Mammary epithelial cell (primary cell): Measurements from ENCODE around the gene CSNK2A2.

ENCODE experiments used
- EZH2 ChIP-seq: IDR thresholded peaks from 2 replicates; pipeline ENCODE4 v1.6.1; 2012; ENCODE audit warnings: low read length, inconsistent platforms, borderline replicate concordance
- TF ChIP-seq, protein P1 (sequence below), 2 donors: IDR thresholded peaks in 1 of 2; conservative IDR thresholded peaks in 1 of 2; 2 replicates each; pipeline ENCODE4 v1.5.1; 2011 to 2012; ENCODE audit warnings: inconsistent platforms in 2 of 2, low read length in 2 of 2, mild to moderate bottlenecking in 2 of 2, control low read depth in 1 of 2, low read depth in 1 of 2; ENCODE audit not compliant: insufficient read depth in 1 of 2; ENCODE audit errors: extremely low read depth in 1 of 2

DNA sequence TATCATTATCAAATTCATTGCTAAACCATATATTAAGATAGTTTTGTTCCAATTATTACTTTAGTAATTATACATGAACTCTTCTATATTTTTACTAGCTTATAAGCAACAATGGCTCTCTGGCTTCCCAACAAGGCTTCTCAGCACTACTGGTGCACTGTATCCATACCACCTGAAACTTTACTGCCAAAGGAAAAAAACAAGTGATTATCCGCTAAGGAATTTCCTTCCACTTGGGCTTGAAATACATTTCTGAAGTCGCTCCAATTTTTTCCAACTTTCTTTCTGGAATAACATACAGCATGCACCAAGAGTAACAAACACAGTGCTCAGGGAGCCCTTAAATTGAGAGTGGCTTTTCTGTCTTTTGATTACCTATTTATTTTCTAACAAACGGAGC is 2.1 kb downstream of the CSNK2A2 start:
- TF ChIP-seq, protein P1, sequence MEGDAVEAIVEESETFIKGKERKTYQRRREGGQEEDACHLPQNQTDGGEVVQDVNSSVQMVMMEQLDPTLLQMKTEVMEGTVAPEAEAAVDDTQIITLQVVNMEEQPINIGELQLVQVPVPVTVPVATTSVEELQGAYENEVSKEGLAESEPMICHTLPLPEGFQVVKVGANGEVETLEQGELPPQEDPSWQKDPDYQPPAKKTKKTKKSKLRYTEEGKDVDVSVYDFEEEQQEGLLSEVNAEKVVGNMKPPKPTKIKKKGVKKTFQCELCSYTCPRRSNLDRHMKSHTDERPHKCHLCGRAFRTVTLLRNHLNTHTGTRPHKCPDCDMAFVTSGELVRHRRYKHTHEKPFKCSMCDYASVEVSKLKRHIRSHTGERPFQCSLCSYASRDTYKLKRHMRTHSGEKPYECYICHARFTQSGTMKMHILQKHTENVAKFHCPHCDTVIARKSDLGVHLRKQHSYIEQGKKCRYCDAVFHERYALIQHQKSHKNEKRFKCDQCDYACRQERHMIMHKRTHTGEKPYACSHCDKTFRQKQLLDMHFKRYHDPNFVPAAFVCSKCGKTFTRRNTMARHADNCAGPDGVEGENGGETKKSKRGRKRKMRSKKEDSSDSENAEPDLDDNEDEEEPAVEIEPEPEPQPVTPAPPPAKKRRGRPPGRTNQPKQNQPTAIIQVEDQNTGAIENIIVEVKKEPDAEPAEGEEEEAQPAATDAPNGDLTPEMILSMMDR (conservative IDR thresholded peaks at IDR 0.05 in 1 of 2, IDR thresholded peaks at IDR 0.05 in 1 of 2; ENCODE audit: extremely low read depth in 1 of 2, insufficient read depth in 1 of 2, low read depth in 1 of 2, low read length in 2 of 2): no peak
- no peak for TF ChIP-seq EZH2
